OCI-LY1 (cell line): ENCODE data around the gene LECT2.

Source experiments
- EZH2 ChIP-seq: fragments of 200-600 bp; sonication (generic), shearing (Covaris generic); IDR thresholded peaks from 2 replicates; pipeline ENCODE4 v1.8.0; 2017; ENCODE audit warnings: borderline replicate concordance, mixed run types, mild to moderate bottlenecking, antibody characterized with exemption, low read length, moderate library complexity, mixed read lengths
- TF ChIP-seq, protein P1 (sequence below): fragments of 200-600 bp; sonication (generic), shearing (Covaris generic); IDR thresholded peaks from 2 replicates; pipeline ENCODE4 v1.5.1; 2017; ENCODE audit warnings: mild to moderate bottlenecking, antibody characterized with exemption, low read length, moderate library complexity, mixed read lengths

DNA sequence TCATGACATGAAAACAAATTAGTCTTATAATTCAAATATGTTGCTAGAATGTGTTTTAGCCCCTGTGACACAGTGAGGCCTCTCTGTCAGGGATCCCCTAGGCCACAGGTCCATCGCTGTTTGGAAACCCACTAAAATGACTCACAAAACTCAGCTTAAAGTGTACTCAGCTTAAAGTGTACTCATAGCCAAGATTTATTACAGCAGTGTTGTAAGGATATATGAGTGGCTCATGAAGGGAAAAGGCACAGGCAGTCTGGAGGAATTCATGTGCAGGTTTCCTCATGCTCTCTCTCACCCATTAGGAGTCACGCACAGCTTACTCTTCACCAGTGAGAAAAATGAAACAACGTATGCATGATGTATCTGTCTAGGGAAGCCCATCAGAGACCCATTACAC, 49.7 kb upstream of the LECT2 start:
- TF ChIP-seq, protein P1, sequence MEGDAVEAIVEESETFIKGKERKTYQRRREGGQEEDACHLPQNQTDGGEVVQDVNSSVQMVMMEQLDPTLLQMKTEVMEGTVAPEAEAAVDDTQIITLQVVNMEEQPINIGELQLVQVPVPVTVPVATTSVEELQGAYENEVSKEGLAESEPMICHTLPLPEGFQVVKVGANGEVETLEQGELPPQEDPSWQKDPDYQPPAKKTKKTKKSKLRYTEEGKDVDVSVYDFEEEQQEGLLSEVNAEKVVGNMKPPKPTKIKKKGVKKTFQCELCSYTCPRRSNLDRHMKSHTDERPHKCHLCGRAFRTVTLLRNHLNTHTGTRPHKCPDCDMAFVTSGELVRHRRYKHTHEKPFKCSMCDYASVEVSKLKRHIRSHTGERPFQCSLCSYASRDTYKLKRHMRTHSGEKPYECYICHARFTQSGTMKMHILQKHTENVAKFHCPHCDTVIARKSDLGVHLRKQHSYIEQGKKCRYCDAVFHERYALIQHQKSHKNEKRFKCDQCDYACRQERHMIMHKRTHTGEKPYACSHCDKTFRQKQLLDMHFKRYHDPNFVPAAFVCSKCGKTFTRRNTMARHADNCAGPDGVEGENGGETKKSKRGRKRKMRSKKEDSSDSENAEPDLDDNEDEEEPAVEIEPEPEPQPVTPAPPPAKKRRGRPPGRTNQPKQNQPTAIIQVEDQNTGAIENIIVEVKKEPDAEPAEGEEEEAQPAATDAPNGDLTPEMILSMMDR = no peak
- TF ChIP-seq EZH2 = no peak
